HFFc6 (cell line): ENCODE measurements around the gene CACNA2D2. TPM values are rescaled to one million over a fixed set of nuclear protein-coding genes. Genes with fewer than 3 reads are reported as not detected.

Source experiments
- DNase-seq: peaks from one replicate; pipeline ENCODE4 v3.0.0-alpha.2; 2018
- H3K27ac Mint-ChIP-seq: 2 replicates; pipeline ENCODE4 v1.8.0; 2020; ENCODE audit warnings: mild to moderate bottlenecking, mixed read lengths
- H3K27me3 Mint-ChIP-seq: 2 replicates; pipeline ENCODE4 v1.8.0; 2021; ENCODE audit warnings: mild to moderate bottlenecking, moderate library complexity, mixed read lengths; ENCODE audit not compliant: insufficient read depth
- H3K36me3 Mint-ChIP-seq: 2 replicates; pipeline ENCODE4 v1.8.0; 2021; ENCODE audit warnings: low read depth, mixed read lengths
- H3K4me1 Mint-ChIP-seq: 2 replicates; pipeline ENCODE4 v1.8.0; 2020; ENCODE audit warnings: low read depth, mixed read lengths
- H3K4me3 Mint-ChIP-seq: 2 replicates; pipeline ENCODE4 v1.8.0; 2020; ENCODE audit warnings: mild to moderate bottlenecking, moderate library complexity, mixed read lengths
- H3K9me3 Mint-ChIP-seq: 2 replicates; pipeline ENCODE4 v1.8.0; 2020; ENCODE audit warnings: mild to moderate bottlenecking, mixed read lengths
- CTCF ChIP-seq: fragments of 200-600 bp; sonication (generic); IDR thresholded peaks from 2 replicates; pipeline ENCODE4 v1.5.0; 2021; ENCODE audit warnings: antibody characterized with exemption, mild to moderate bottlenecking
- total RNA-seq, 6 experiments: library from RNA; stranded (reverse); fragmentation: NEBNext Ultra II Directional; extraction: Animal tissue kit (Norgen Biotek cat#: 25700); gene quantifications; 2 replicates in 1 of 6; 3 replicates in 5 of 6; pipeline ENCODE4 v1.2.3, GENCODE V29; 2021

CACNA2D2 gene
- total RNA-seq, 6 experiments from 2014 or later, result 0.09 TPM; not detected in 5

GRCh38 chr3:50383750-50384149 lies 119.7 kb downstream of the CACNA2D2 start:
- H3K4me3 Mint-ChIP-seq, result no peak overlapping the region
- no peak for TF ChIP-seq CTCF
- H3K4me1 Mint-ChIP-seq, result no peaks in the 10 kb centered on the region
- peaks cover 28% of the 10 kb centered on the region for H3K27me3 Mint-ChIP-seq
- H3K36me3 Mint-ChIP-seq, result no peaks in the 10 kb centered on the region
- no peak for DNase-seq
- H3K27ac Mint-ChIP-seq, result no peak overlapping the region
- H3K9me3 Mint-ChIP-seq, result no peaks in the 10 kb centered on the region

- no peak for TF ChIP-seq CTCF
- DNase-seq, result no peak
- Mint-ChIP-seq H3K9me3 (no peaks in the 10 kb centered on the region), H3K27ac (no peak overlapping the region), H3K27me3 (peaks cover 26% of the 10 kb centered on the region), H3K36me3 (no peaks in the 10 kb centered on the region), H3K4me3 (no peak overlapping the region), H3K4me1 (no peaks in the 10 kb centered on the region)
Observed at GRCh38 chr3:50382722-50383121, 120.7 kb downstream of the CACNA2D2 start.

- H3K9me3 Mint-ChIP-seq, result no peaks in the 10 kb centered on the region
- peaks cover 20% of the 10 kb centered on the region for H3K27me3 Mint-ChIP-seq
- no peak for DNase-seq
- H3K4me1 Mint-ChIP-seq, result no peaks in the 10 kb centered on the region
- no peaks in the 10 kb centered on the region for H3K36me3 Mint-ChIP-seq
- no peak overlapping the region for H3K4me3 Mint-ChIP-seq
- no peak for TF ChIP-seq CTCF
- H3K27ac Mint-ChIP-seq, result no peak overlapping the region
Observed at GRCh38 chr3:50381383-50381782, 122.1 kb downstream of the CACNA2D2 start.

GRCh38 chr3:50380405-50381085 lies 122.9 kb downstream of the CACNA2D2 start:
- H3K4me1 Mint-ChIP-seq, result no peaks in the 10 kb centered on the region
- H3K27ac Mint-ChIP-seq, result no peak overlapping the region
- H3K27me3 Mint-ChIP-seq, result peaks cover 18% of the 10 kb centered on the region
- no peaks in the 10 kb centered on the region for H3K36me3 Mint-ChIP-seq
- H3K4me3 Mint-ChIP-seq, result no peak overlapping the region
- TF ChIP-seq CTCF, result no peak
- no peak for DNase-seq
- no peaks in the 10 kb centered on the region for H3K9me3 Mint-ChIP-seq

GRCh38 chr3:50378757-50379156 lies 124.7 kb downstream of the CACNA2D2 start:
- Mint-ChIP-seq H3K4me3 (no peak overlapping the region), H3K27me3 (peaks cover 15% of the 10 kb centered on the region), H3K4me1 (no peaks in the 10 kb centered on the region), H3K36me3 (no peaks in the 10 kb centered on the region), H3K27ac (no peak overlapping the region), H3K9me3 (no peaks in the 10 kb centered on the region)
- TF ChIP-seq CTCF, result no peak
- no peak for DNase-seq

- H3K27me3 Mint-ChIP-seq, result peaks cover 11% of the 10 kb centered on the region
- no peaks in the 10 kb centered on the region for H3K4me1 Mint-ChIP-seq
- no peak overlapping the region for H3K27ac Mint-ChIP-seq
- no peaks in the 10 kb centered on the region for H3K36me3 Mint-ChIP-seq
- DNase-seq, result no peak
- no peak for TF ChIP-seq CTCF
- H3K4me3 Mint-ChIP-seq, result no peak overlapping the region
- H3K9me3 Mint-ChIP-seq, result no peaks in the 10 kb centered on the region
Observed at GRCh38 chr3:50378024-50378423, 125.4 kb downstream of the CACNA2D2 start.
